ENCODE data around the gene ERC2. TPM values are rescaled to one million over a fixed set of nuclear protein-coding genes. Genes with fewer than 3 reads are reported as not detected.

The ERC2 gene
- total RNA-seq, 1 donor from 2014 or later = 48.3 TPM

DNA sequence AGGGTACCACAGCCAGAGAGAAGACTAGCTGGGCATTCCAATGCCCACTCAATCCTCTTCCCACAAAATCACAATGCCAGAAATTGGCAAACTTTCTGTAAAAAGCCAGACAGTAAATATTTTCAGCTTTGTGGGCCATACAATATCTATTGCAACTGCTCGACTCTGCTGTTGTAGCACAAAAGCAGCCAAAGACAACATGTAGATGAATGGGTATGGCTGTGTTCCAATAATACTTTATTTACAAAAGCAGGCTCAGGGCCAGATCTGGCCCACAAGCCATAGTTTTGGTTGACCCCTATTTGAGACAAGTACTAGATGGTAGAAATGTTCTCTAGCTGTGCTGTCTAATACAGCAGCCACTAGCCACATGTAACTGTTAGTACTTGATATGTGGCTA is 330.9 kb downstream of the ERC2 start:
- TF ChIP-seq, protein P1, sequence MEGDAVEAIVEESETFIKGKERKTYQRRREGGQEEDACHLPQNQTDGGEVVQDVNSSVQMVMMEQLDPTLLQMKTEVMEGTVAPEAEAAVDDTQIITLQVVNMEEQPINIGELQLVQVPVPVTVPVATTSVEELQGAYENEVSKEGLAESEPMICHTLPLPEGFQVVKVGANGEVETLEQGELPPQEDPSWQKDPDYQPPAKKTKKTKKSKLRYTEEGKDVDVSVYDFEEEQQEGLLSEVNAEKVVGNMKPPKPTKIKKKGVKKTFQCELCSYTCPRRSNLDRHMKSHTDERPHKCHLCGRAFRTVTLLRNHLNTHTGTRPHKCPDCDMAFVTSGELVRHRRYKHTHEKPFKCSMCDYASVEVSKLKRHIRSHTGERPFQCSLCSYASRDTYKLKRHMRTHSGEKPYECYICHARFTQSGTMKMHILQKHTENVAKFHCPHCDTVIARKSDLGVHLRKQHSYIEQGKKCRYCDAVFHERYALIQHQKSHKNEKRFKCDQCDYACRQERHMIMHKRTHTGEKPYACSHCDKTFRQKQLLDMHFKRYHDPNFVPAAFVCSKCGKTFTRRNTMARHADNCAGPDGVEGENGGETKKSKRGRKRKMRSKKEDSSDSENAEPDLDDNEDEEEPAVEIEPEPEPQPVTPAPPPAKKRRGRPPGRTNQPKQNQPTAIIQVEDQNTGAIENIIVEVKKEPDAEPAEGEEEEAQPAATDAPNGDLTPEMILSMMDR (IDR thresholded peaks at IDR 0.05; ENCODE audit: partially characterized antibody, unreplicated experiment) = no peak
- no peak overlapping the region for H3K27ac Mint-ChIP-seq (ENCODE audit: unreplicated experiment)
- no peaks in the 10 kb centered on the region for H3K4me1 Mint-ChIP-seq (ENCODE audit: low read depth, unreplicated experiment)
- H3K27me3 Mint-ChIP-seq (ENCODE audit: unreplicated experiment) = no peaks in the 10 kb centered on the region
- no peaks in the 10 kb centered on the region for H3K36me3 Mint-ChIP-seq (ENCODE audit: unreplicated experiment)
- no peak for DNase-seq
- H3K4me3 Mint-ChIP-seq (ENCODE audit: unreplicated experiment) = no peak overlapping the region
- H3K9me3 Mint-ChIP-seq (ENCODE audit: unreplicated experiment) = no peaks in the 10 kb centered on the region

DNA sequence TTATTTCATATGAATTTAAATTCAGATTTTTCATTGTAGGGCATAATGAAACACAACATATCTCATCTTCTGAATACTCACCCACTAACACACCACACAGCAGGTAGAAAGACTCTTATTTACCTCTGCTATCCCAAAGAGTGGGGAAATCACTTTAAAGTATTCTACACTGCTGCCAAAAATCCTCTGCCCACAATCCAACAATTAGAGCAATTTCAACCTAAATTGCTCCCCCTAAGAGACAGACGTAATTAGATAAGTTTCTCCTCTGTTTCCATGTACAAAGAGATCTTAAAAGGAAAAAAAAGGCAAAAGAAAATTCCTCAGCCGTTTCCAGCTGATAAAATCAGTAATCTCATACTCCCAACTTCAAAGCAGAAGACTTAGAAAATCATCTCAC is 331.8 kb downstream of the ERC2 start:
- no peak overlapping the region for H3K4me3 Mint-ChIP-seq (ENCODE audit: unreplicated experiment)
- H3K36me3 Mint-ChIP-seq (ENCODE audit: unreplicated experiment) = no peaks in the 10 kb centered on the region

DNA sequence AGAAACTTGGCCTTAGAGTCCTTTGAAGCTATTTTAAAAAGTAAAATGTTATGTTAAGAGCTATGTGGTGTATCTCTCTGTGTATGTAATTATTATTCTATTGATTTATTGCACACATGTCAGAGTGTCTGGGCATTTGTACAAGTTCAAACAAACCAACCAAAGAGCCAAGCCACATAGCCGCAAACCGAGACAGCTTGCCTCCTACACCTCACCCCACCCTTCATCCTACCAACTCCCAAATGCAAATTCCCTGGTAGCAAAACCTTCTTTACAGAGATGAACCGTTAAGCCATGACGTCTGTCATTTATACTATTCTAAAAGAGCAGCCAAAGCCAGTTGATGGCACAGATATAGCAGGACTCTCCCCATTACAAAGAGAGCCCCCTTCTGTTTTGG is 332.3 kb downstream of the ERC2 start:
- Mint-ChIP-seq H3K36me3 (ENCODE audit: unreplicated experiment) (no peaks in the 10 kb centered on the region), H3K9me3 (ENCODE audit: unreplicated experiment) (no peaks in the 10 kb centered on the region), H3K27ac (ENCODE audit: unreplicated experiment) (no peak overlapping the region), H3K27me3 (ENCODE audit: unreplicated experiment) (no peaks in the 10 kb centered on the region), H3K4me1 (ENCODE audit: low read depth, unreplicated experiment) (no peaks in the 10 kb centered on the region), H3K4me3 (ENCODE audit: unreplicated experiment) (no peak overlapping the region)
- TF ChIP-seq, protein P1 (IDR thresholded peaks at IDR 0.05; ENCODE audit: partially characterized antibody, unreplicated experiment) = no peak
- no peak for DNase-seq

More for the DNA sequence above, 331.8 kb downstream of the ERC2 start:
- Mint-ChIP-seq H3K9me3 (ENCODE audit: unreplicated experiment) (no peaks in the 10 kb centered on the region), H3K27ac (ENCODE audit: unreplicated experiment) (no peak overlapping the region), H3K27me3 (ENCODE audit: unreplicated experiment) (no peaks in the 10 kb centered on the region), H3K4me1 (ENCODE audit: low read depth, unreplicated experiment) (no peaks in the 10 kb centered on the region)
- TF ChIP-seq, protein P1 (IDR thresholded peaks at IDR 0.05; ENCODE audit: partially characterized antibody, unreplicated experiment) = no peak
- no peak for DNase-seq

DNA sequence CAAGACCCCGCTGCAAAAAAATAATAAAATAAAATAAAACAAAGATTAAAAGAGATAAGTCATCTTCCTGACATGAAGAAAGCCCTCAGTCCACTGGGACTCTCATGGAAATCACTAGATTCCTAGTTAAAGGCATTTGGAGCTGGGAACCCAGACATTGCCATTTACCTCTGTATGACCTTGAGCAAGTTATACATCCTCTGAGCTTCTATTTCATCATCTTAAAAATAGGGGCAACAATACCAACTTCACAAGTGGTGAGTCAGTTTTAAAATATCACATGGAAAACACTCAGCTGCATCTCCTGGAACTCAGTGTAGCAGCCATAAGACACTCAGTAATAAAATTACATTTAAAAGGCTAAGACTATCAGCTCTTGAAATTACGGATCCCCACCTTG is 334.8 kb downstream of the ERC2 start:
- Mint-ChIP-seq H3K4me3 (ENCODE audit: unreplicated experiment) (no peak overlapping the region), H3K4me1 (ENCODE audit: low read depth, unreplicated experiment) (no peaks in the 10 kb centered on the region), H3K27ac (ENCODE audit: unreplicated experiment) (no peak overlapping the region), H3K36me3 (ENCODE audit: unreplicated experiment) (no peaks in the 10 kb centered on the region), H3K9me3 (ENCODE audit: unreplicated experiment) (no peaks in the 10 kb centered on the region), H3K27me3 (ENCODE audit: unreplicated experiment) (no peaks in the 10 kb centered on the region)
- no peak for DNase-seq
- TF ChIP-seq, protein P1 (IDR thresholded peaks at IDR 0.05; ENCODE audit: partially characterized antibody, unreplicated experiment) = no peak

DNA sequence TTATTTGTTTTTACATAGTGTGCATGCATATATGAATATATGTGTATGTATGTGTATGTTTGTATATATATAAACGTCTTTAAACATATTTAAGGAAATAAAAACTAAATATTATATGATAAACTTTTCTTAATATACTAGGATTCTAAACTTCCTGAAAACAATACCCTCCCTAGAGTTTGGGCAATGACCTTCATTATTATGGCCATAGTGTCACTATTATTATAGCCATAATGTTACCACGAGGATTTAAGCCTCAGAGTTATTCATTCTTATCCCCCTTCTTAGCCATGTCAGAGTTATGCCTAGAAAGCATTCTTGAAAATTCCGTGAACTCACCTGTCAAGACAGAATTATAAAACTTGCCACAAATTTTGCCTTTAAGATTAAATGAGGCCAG is 335.5 kb downstream of the ERC2 start:
- H3K4me1 Mint-ChIP-seq (ENCODE audit: low read depth, unreplicated experiment) = no peaks in the 10 kb centered on the region
- H3K27ac Mint-ChIP-seq (ENCODE audit: unreplicated experiment) = no peak overlapping the region
- DNase-seq = no peak

More for the DNA sequence above, 335.5 kb downstream of the ERC2 start:
- Mint-ChIP-seq H3K27me3 (ENCODE audit: unreplicated experiment) (no peaks in the 10 kb centered on the region), H3K36me3 (ENCODE audit: unreplicated experiment) (no peaks in the 10 kb centered on the region), H3K4me3 (ENCODE audit: unreplicated experiment) (no peak overlapping the region), H3K9me3 (ENCODE audit: unreplicated experiment) (no peaks in the 10 kb centered on the region)
- TF ChIP-seq, protein P1 (IDR thresholded peaks at IDR 0.05; ENCODE audit: partially characterized antibody, unreplicated experiment) = no peak
